ENCODE measurements around the gene OR10AD1.
A peak's percentile ranks its signal among the peaks of the same experiment; 100 is the strongest.

OR10AD1 gene

GRCh38 chr12:48179466-48179865 lies 23.6 kb downstream of the OR10AD1 start:
- DNase-seq (ENCODE audit: low read depth, low spot score), result no peak
- no peak overlapping the region for H3K4me3 ChIP-seq (ENCODE audit: low read depth, low read length)
- TF ChIP-seq CTCF (IDR thresholded peaks at IDR 0.05; ENCODE audit: low read depth, low read length), result no peak
- in situ Hi-C loops (cut with HindIII; ENCODE audit: low sequenced_read_pairs), result no loop called here

GRCh38 chr12:48177982-48178381 lies 25.1 kb downstream of the OR10AD1 start:
- no peak for DNase-seq (ENCODE audit: low read depth, low spot score)
- in situ Hi-C loops (cut with HindIII; ENCODE audit: low sequenced_read_pairs), result no loop called here
- H3K4me3 ChIP-seq (ENCODE audit: low read depth, low read length), result no peak overlapping the region
- TF ChIP-seq CTCF (IDR thresholded peaks at IDR 0.05; ENCODE audit: low read depth, low read length), result no peak

- DNase-seq (ENCODE audit: low read depth, low spot score), result no peak
- in situ Hi-C loops (cut with HindIII; ENCODE audit: low sequenced_read_pairs), result no loop called here
- no peak for TF ChIP-seq CTCF (IDR thresholded peaks at IDR 0.05; ENCODE audit: low read depth, low read length)
- no peak overlapping the region for H3K4me3 ChIP-seq (ENCODE audit: low read depth, low read length)
Measured at GRCh38 chr12:48176417-48176751, 26.7 kb downstream of the OR10AD1 start.

- DNase-seq (ENCODE audit: low read depth, low spot score), result peak; percentile 24
Measured at GRCh38 chr12:48175613-48176416, 27.3 kb downstream of the OR10AD1 start.

GRCh38 chr12:48169011-48169410 lies 34.1 kb downstream of the OR10AD1 start:
- in situ Hi-C loops (cut with HindIII; ENCODE audit: low sequenced_read_pairs), result no loop called here
- no peak overlapping the region for H3K4me3 ChIP-seq (ENCODE audit: low read depth, low read length)
- no peak for TF ChIP-seq CTCF (IDR thresholded peaks at IDR 0.05; ENCODE audit: low read depth, low read length)
- DNase-seq (ENCODE audit: low read depth, low spot score), result no peak

More at GRCh38 chr12:48175613-48176416, 27.3 kb downstream of the OR10AD1 start:
- no peak for TF ChIP-seq CTCF (IDR thresholded peaks at IDR 0.05; ENCODE audit: low read depth, low read length)
- in situ Hi-C loops (cut with HindIII; ENCODE audit: low sequenced_read_pairs), result no loop called here
- no peak overlapping the region for H3K4me3 ChIP-seq (ENCODE audit: low read depth, low read length)

GRCh38 chr12:48165089-48165981 lies 37.8 kb downstream of the OR10AD1 start:
- peak; percentile 94 for TF ChIP-seq CTCF (IDR thresholded peaks at IDR 0.05; ENCODE audit: low read depth, low read length)
- H3K4me3 ChIP-seq (ENCODE audit: low read depth, low read length), result no peak overlapping the region
- DNase-seq (ENCODE audit: low read depth, low spot score), result peak; percentile 52
- in situ Hi-C loops (cut with HindIII; ENCODE audit: low sequenced_read_pairs), result no loop called here
